ENCODE results near the gene NDUFB3. TPM values are rescaled to one million over a fixed set of nuclear protein-coding genes. Genes with fewer than 3 reads are reported as not detected.
A peak's percentile ranks its signal among the peaks of the same experiment; 100 is the strongest.

NDUFB3 gene
- total and polyA plus RNA-seq, 7 experiments from 2014 or later: 18.3 to 361 (median 47.9) TPM

DNA sequence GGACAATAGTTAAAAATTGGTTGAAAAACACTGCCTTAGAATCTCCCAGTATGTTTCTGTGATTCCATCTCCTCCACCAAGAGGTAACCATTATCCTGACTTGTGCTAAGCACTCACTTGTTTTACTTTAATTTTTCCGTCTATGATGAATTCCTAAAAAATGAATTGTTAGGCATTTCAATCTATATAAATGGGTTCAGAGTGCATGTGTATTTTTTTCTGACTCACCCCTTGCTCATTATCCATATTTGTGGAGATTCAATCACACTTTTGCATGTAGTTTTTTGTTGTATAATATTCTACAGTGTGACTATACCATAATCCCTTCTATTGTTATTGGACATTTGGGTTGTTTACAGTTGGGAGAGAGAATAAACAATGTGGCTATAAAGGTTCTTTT lies 1.3 kb downstream of the NDUFB3 start:
- Histone ChIP-seq H3K4me1 (ENCODE audit: control insufficient read depth in 2 of 2, insufficient read depth in 2 of 2, low read length in 2 of 2) (peaks cover 27 to 33% of the 10 kb centered on the region in 2 donors), H3K4me3 (ENCODE audit: low read length) (no peak overlapping the region), H3K27ac (ENCODE audit: low read depth, low read length) (no peak overlapping the region), H3K27me3 (ENCODE audit: control insufficient read depth in 2 of 2, insufficient read depth in 2 of 2, low read length in 2 of 2) (no peaks in the 10 kb centered on the region), H3K36me3 (ENCODE audit: control insufficient read depth in 2 of 3, insufficient read depth in 3 of 3, low read length in 3 of 3) (peaks cover 0 to 4% (median 0%) of the 10 kb centered on the region in 3 experiments), H3K9me3 (ENCODE audit: control insufficient read depth in 2 of 3, low read length in 3 of 3) (no peaks in the 10 kb centered on the region)
- H3K4me3 Mint-ChIP-seq: peak overlapping the region; percentile 52 to 99 (median 82)
- no peaks in the 10 kb centered on the region for H3K27me3 Mint-ChIP-seq
- peaks cover 28 to 67% (median 48%) of the 10 kb centered on the region in 7 donors for H3K4me1 Mint-ChIP-seq
- ATAC-seq: no peak
- ChIA-PET POLR2A (interaction anchor here (0.7 to 6.7 kb wide), 6 partner anchors 44 to 209 kb away, joined by 3 to 97 read pairs (median 4); partner anchors contain the start of genes CFLAR, CLK1, NIF3L1 and PPIL3), CTCF (interaction anchor here (1.2 to 5.4 kb wide), 3 partner anchors 45 to 104 kb away, joined by 3 to 53 read pairs (median 5); no protein-coding TSS in a partner anchor)
- intact Hi-C loops (cut with micrococcal nuclease): loop anchor here (2.0 to 5.0 kb wide), 4 partner anchors 546 to 1839 kb away; partner anchors contain the start of genes C2orf69 (in 1 of the 2), CARF (in 1 of the 2), MAIP1 (in 1 of the 2) and SGO2 (in 1 of the 2)
- peak overlapping the region in 7 of 9 donors; percentile 8 to 70 (median 24) for H3K27ac Mint-ChIP-seq
- no peak for DNase-seq
- H3K36me3 Mint-ChIP-seq: peaks cover 0 to 1% (median 0%) of the 10 kb centered on the region in 5 donors
- peaks cover 0 to 4% (median 0%) of the 10 kb centered on the region in 11 donors for H3K9me3 Mint-ChIP-seq

DNA sequence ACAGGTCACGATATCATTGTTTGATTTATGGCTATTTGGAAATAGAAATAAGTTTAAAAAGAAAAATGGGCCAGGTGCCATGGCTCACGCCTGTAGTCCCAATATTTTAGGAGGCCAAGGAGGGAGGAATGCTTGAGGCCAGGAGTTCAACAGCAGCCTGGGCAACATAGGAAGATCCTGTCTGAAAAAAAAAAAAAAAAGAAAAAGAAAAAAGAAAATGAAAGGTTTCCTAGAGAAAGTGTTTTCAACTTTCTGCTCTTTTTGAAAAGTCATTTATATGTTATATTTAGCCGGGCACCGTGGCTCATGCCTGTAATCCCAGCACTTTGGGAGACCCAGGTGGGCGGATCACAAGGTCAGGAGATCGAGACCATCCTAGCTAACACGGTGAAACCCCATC lies 3.2 kb downstream of the NDUFB3 start:
- CTCF ChIA-PET: no interaction called here
- ATAC-seq: no peak

DNA sequence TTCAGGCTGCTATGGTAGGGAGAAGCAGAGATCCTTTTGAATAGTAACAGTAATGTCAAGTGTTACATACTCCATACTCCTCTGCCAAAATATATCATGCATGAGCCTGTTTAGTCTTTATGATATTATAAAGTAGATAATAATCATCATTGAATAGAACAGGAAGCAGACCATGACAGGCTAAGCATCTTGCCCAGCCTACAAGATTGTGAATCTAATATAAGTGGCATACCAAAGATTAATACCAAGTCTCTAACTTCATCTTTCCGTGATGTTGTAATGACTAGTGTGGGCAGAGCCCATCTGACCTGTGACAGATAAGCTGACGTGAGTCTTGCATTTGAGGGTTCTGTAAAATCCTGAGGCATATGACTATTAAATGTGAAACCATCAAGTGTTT lies 13.1 kb downstream of the NDUFB3 start:
- Mint-ChIP-seq H3K27me3 (no peaks in the 10 kb centered on the region), H3K36me3 (peaks cover 0 to 32% (median 12%) of the 10 kb centered on the region in 5 donors), H3K4me1 (peaks cover 0 to 15% (median 6%) of the 10 kb centered on the region in 7 donors), H3K4me3 (no peak overlapping the region), H3K27ac (peak overlapping the region in 6 of 9 donors; percentile 18 to 63 (median 42)), H3K9me3 (no peaks in the 10 kb centered on the region)
- ChIA-PET POLR2A (no interaction called here), CTCF (no interaction called here)
- H3K4me1 ChIP-seq (ENCODE audit: control insufficient read depth in 2 of 2, insufficient read depth in 2 of 2, low read length in 2 of 2): no peaks in the 10 kb centered on the region
- DNase-seq (no peak), ATAC-seq (peak; percentile 54)
- no peak overlapping the region for H3K4me3 ChIP-seq (ENCODE audit: low read length)
- peaks cover 0 to 49% (median 4%) of the 10 kb centered on the region in 3 experiments for H3K36me3 ChIP-seq (ENCODE audit: control insufficient read depth in 2 of 3, insufficient read depth in 3 of 3, low read length in 3 of 3)
- intact Hi-C loops (cut with micrococcal nuclease): no loop called here
- no peak overlapping the region for H3K27ac ChIP-seq (ENCODE audit: low read depth, low read length)
- H3K27me3 ChIP-seq (ENCODE audit: control insufficient read depth in 2 of 2, insufficient read depth in 2 of 2, low read length in 2 of 2): no peaks in the 10 kb centered on the region
- no peaks in the 10 kb centered on the region for H3K9me3 ChIP-seq (ENCODE audit: control insufficient read depth in 2 of 3, low read length in 3 of 3)

More for the DNA sequence above, 3.2 kb downstream of the NDUFB3 start:
- no peak overlapping the region for H3K4me3 Mint-ChIP-seq
- H3K9me3 ChIP-seq (ENCODE audit: control insufficient read depth in 2 of 3, low read length in 3 of 3): no peaks in the 10 kb centered on the region
- H3K27me3 ChIP-seq (ENCODE audit: control insufficient read depth in 2 of 2, insufficient read depth in 2 of 2, low read length in 2 of 2): no peaks in the 10 kb centered on the region
- POLR2A ChIA-PET: interaction anchor here (1.9 kb wide), 1 partner anchor 41 kb away, joined by 6 read pairs; the partner anchor contains the start of gene CFLAR
- peaks cover 0 to 17% (median 0%) of the 10 kb centered on the region in 3 experiments for H3K36me3 ChIP-seq (ENCODE audit: control insufficient read depth in 2 of 3, insufficient read depth in 3 of 3, low read length in 3 of 3)
- H3K4me1 ChIP-seq (ENCODE audit: control insufficient read depth in 2 of 2, insufficient read depth in 2 of 2, low read length in 2 of 2): peaks cover 16 to 19% of the 10 kb centered on the region in 2 donors
- intact Hi-C loops (cut with micrococcal nuclease): loop anchor here (5.0 kb wide), 3 partner anchors 548 to 1837 kb away; partner anchors contain the start of genes C2orf69 (in 1 of the 2), CARF (in 1 of the 2), SGO2 (in 1 of the 2) and WDR12 (in 1 of the 2)
- no peaks in the 10 kb centered on the region for H3K27me3 Mint-ChIP-seq
- DNase-seq: no peak
- no peaks in the 10 kb centered on the region for H3K9me3 Mint-ChIP-seq
- H3K27ac Mint-ChIP-seq: peak overlapping the region in 3 of 9 donors; percentile 12 to 82 (median 71)
- H3K27ac ChIP-seq (ENCODE audit: low read depth, low read length): no peak overlapping the region
- peaks cover 12 to 53% (median 36%) of the 10 kb centered on the region in 7 donors for H3K4me1 Mint-ChIP-seq
- peaks cover 0 to 2% (median 1%) of the 10 kb centered on the region in 5 donors for H3K36me3 Mint-ChIP-seq
- H3K4me3 ChIP-seq (ENCODE audit: low read length): no peak overlapping the region

DNA sequence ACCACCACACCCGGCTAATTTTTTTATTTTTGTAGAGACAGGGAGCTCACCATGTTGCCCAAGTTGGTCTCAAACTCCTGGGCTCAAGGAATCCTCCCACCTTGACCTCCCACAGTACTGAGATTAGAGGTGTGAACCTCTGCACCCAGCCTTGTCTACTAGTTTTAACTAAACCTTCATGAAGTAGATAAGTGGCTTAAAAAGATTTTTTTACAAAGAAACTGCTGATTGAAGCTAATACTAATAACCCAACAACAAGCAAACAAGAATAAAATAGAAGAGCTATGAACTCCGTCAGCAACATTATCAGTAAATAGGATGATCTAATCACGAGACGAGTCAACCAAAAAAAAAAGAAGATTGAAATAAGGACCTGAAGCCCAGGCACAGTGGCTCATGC lies 18.8 kb downstream of the NDUFB3 start:
- Histone ChIP-seq H3K4me3 (ENCODE audit: low read length) (no peak overlapping the region), H3K4me1 (ENCODE audit: control insufficient read depth in 2 of 2, insufficient read depth in 2 of 2, low read length in 2 of 2) (no peaks in the 10 kb centered on the region), H3K27me3 (ENCODE audit: control insufficient read depth in 2 of 2, insufficient read depth in 2 of 2, low read length in 2 of 2) (no peaks in the 10 kb centered on the region), H3K27ac (ENCODE audit: low read depth, low read length) (no peak overlapping the region), H3K36me3 (ENCODE audit: control insufficient read depth in 2 of 3, insufficient read depth in 3 of 3, low read length in 3 of 3) (peaks cover 0 to 15% (median 4%) of the 10 kb centered on the region in 3 experiments), H3K9me3 (ENCODE audit: control insufficient read depth in 2 of 3, low read length in 3 of 3) (no peaks in the 10 kb centered on the region)
- CTCF ChIA-PET: interaction anchor here (0.7 kb wide), 1 partner anchor 231 kb away, joined by 3 read pairs; no protein-coding TSS in a partner anchor
- Mint-ChIP-seq H3K36me3 (peaks cover 0 to 20% (median 4%) of the 10 kb centered on the region in 5 donors), H3K9me3 (no peaks in the 10 kb centered on the region), H3K27me3 (no peaks in the 10 kb centered on the region), H3K4me1 (peaks cover 0 to 3% (median 0%) of the 10 kb centered on the region in 7 donors), H3K4me3 (no peak overlapping the region), H3K27ac (no peak overlapping the region)
- no peak for DNase-seq
- ATAC-seq: no peak
- intact Hi-C loops (cut with micrococcal nuclease): no loop called here
- POLR2A ChIA-PET: no interaction called here

DNA sequence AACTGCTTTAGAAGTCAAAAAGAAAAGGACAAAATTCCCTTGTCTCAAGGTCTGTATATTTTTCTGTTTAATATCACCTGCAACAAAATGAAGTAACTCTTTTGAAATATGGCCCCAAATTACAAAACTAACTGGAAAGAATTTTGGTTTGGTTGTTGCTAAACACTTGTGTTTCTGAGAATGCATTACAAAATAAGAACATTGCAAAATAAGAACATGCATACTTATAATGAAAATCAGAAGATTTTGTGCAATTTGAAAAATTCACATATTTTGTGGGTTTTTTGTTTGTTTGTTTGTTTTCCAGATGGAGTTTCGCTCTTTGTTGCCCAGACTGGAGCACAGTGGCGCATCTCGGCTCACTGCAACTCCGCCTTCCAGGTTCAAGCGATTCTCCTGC lies 21.8 kb downstream of the NDUFB3 start:
- POLR2A ChIA-PET: no interaction called here
- Mint-ChIP-seq H3K4me3 (no peak overlapping the region), H3K36me3 (peaks cover 0 to 8% (median 0%) of the 10 kb centered on the region in 5 donors), H3K27me3 (no peaks in the 10 kb centered on the region), H3K4me1 (peaks cover 0 to 3% (median 0%) of the 10 kb centered on the region in 7 donors), H3K27ac (no peak overlapping the region), H3K9me3 (no peaks in the 10 kb centered on the region)
- H3K9me3 ChIP-seq (ENCODE audit: control insufficient read depth in 2 of 3, low read length in 3 of 3): no peaks in the 10 kb centered on the region
- H3K36me3 ChIP-seq (ENCODE audit: control insufficient read depth in 2 of 3, insufficient read depth in 3 of 3, low read length in 3 of 3): peaks cover 0 to 3% (median 0%) of the 10 kb centered on the region in 3 experiments
- H3K4me3 ChIP-seq (ENCODE audit: low read length): no peak overlapping the region
- intact Hi-C loops (cut with micrococcal nuclease): no loop called here
- H3K27ac ChIP-seq (ENCODE audit: low read depth, low read length): no peak overlapping the region
- CTCF ChIA-PET: interaction anchor here (0.6 kb wide), 1 partner anchor 1128 kb away, joined by 3 read pairs; no protein-coding TSS in a partner anchor
- H3K27me3 ChIP-seq (ENCODE audit: control insufficient read depth in 2 of 2, insufficient read depth in 2 of 2, low read length in 2 of 2): no peaks in the 10 kb centered on the region
- H3K4me1 ChIP-seq (ENCODE audit: control insufficient read depth in 2 of 2, insufficient read depth in 2 of 2, low read length in 2 of 2): no peaks in the 10 kb centered on the region
- ATAC-seq (no peak), DNase-seq (no peak)

DNA sequence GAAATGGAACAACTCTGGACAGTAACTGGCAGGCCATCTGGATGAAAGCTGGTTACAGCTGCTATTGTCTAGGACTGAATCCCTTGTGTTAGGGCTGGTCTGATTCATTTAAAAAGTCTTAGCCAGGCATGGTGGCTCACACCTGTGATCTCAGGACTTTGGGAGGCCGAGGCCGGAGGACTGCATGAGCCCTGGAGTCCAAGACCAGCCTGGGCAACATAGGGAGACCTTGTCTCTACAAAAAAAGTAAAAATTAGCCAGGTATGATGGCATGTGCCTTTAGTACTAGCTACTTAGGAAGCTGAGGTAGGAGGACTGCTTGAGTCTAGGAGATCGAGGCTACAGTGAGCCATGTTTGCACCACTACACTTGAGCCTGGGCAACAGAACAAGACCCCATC lies 28.7 kb downstream of the NDUFB3 start:
- Mint-ChIP-seq H3K4me1 (no peaks in the 10 kb centered on the region), H3K9me3 (no peaks in the 10 kb centered on the region), H3K27ac (no peak overlapping the region), H3K36me3 (no peaks in the 10 kb centered on the region), H3K4me3 (no peak overlapping the region), H3K27me3 (no peaks in the 10 kb centered on the region)
- intact Hi-C loops (cut with micrococcal nuclease): no loop called here
- Histone ChIP-seq H3K9me3 (ENCODE audit: control insufficient read depth in 2 of 3, low read length in 3 of 3) (no peaks in the 10 kb centered on the region), H3K27me3 (ENCODE audit: control insufficient read depth in 2 of 2, insufficient read depth in 2 of 2, low read length in 2 of 2) (no peaks in the 10 kb centered on the region), H3K4me3 (ENCODE audit: low read length) (no peak overlapping the region), H3K27ac (ENCODE audit: low read depth, low read length) (no peak overlapping the region), H3K4me1 (ENCODE audit: control insufficient read depth in 2 of 2, insufficient read depth in 2 of 2, low read length in 2 of 2) (no peaks in the 10 kb centered on the region), H3K36me3 (ENCODE audit: control insufficient read depth in 2 of 3, insufficient read depth in 3 of 3, low read length in 3 of 3) (no peaks in the 10 kb centered on the region)
- ChIA-PET POLR2A (interaction anchor here (0.7 to 3.4 kb wide), 2 partner anchors 15 to 23 kb away, joined by 3 to 18 read pairs; partner anchors contain the start of gene CFLAR), CTCF (interaction anchor here (1.0 kb wide), 1 partner anchor 17 kb away, joined by 6 read pairs; no protein-coding TSS in a partner anchor)
- ATAC-seq (no peak), DNase-seq (no peak)

Data from naive thymus-derived CD4-positive, alpha-beta T cell (primary cell).